Liver (tissue), 9 donors: ENCODE results near the gene STX5. TPM values are rescaled to one million over a fixed set of nuclear protein-coding genes. Genes with fewer than 3 reads are reported as not detected.
A peak's percentile ranks its signal among the peaks of the same experiment; 100 is the strongest.

Experiments
- DNase-seq: peaks from one replicate; pipeline ENCODE4 v3.0.0-alpha.2; 2017; ENCODE audit warnings: low spot score
- H3K27ac ChIP-seq, 2 donors: one replicate each; pipeline ENCODE4 v1.7.0; 2013; ENCODE audit warnings: inconsistent platforms in 2 of 2, low read length in 2 of 2, control low read depth in 1 of 2, low read depth in 1 of 2, mild to moderate bottlenecking in 1 of 2
- H3K27me3 ChIP-seq, 4 donors: one replicate each; pipeline versions ENCODE4 v1.6.1 to v1.7.0; 2013; ENCODE audit warnings: low read length in 3 of 4, inconsistent platforms in 1 of 4, mild to moderate bottlenecking in 1 of 4, moderate library complexity in 1 of 4; ENCODE audit not compliant: control insufficient read depth in 4 of 4, insufficient read depth in 4 of 4
- H3K36me3 ChIP-seq, 4 donors: one replicate each; pipeline versions ENCODE4 v1.6.1 to v1.7.0; 2013; ENCODE audit warnings: low read length in 3 of 4, mild to moderate bottlenecking in 3 of 4, low read depth in 1 of 4, moderate library complexity in 1 of 4; ENCODE audit not compliant: control insufficient read depth in 4 of 4, insufficient read depth in 3 of 4
- H3K4me1 ChIP-seq, 4 donors: one replicate each; pipeline versions ENCODE4 v1.6.1 to v1.7.0; 2013; ENCODE audit warnings: low read length in 3 of 4, mild to moderate bottlenecking in 3 of 4, moderate library complexity in 1 of 4; ENCODE audit not compliant: control insufficient read depth in 4 of 4, insufficient read depth in 4 of 4
- H3K4me3 ChIP-seq, 3 donors: one replicate each; pipeline versions ENCODE4 v1.6.1 to v1.7.0; 2013; ENCODE audit warnings: low read length in 3 of 3, control low read depth in 1 of 3, low read depth in 1 of 3, mild to moderate bottlenecking in 1 of 3
- H3K9ac ChIP-seq, 2 donors: one replicate each; pipeline ENCODE4 v1.7.0; 2013; ENCODE audit warnings: low read length in 2 of 2, mild to moderate bottlenecking in 2 of 2, moderate library complexity in 2 of 2, control low read depth in 1 of 2, low read depth in 1 of 2
- H3K9me3 ChIP-seq, 4 donors: one replicate each; pipeline versions ENCODE4 v1.6.1 to v1.7.0; 2013; ENCODE audit warnings: low read length in 3 of 4; ENCODE audit not compliant: control insufficient read depth in 4 of 4
- EGR1 ChIP-seq, 2 donors: IDR thresholded peaks; 2 replicates each; pipeline ENCODE4 v1.6.1; 2016 to 2018; ENCODE audit warnings: antibody characterized with exemption in 2 of 2, low read depth in 2 of 2
- FOXA1 ChIP-seq: IDR thresholded peaks from 2 replicates; pipeline ENCODE4 v1.6.1; 2016; ENCODE audit warnings: antibody characterized with exemption
- FOXA2 ChIP-seq: IDR thresholded peaks from 2 replicates; pipeline ENCODE4 v1.6.1; 2016; ENCODE audit warnings: antibody characterized with exemption
- GABPA ChIP-seq, 2 donors: IDR thresholded peaks in 1 of 2; conservative IDR thresholded peaks in 1 of 2; 2 replicates each; pipeline ENCODE4 v1.6.1; 2016; ENCODE audit warnings: antibody characterized with exemption in 2 of 2, mild to moderate bottlenecking in 1 of 2, moderate library complexity in 1 of 2
- HNF4A ChIP-seq, 2 donors: conservative IDR thresholded peaks; 2 replicates each; pipeline ENCODE4 v1.6.1; 2016; ENCODE audit warnings: antibody characterized with exemption in 2 of 2, mild to moderate bottlenecking in 2 of 2
- HNF4G ChIP-seq: IDR thresholded peaks from 2 replicates; pipeline ENCODE4 v1.6.1; 2016; ENCODE audit warnings: antibody characterized with exemption
- JUND ChIP-seq, 2 donors: IDR thresholded peaks; 2 replicates each; pipeline ENCODE4 v1.6.1; 2016; ENCODE audit warnings: antibody characterized with exemption in 2 of 2
- NR2F2 ChIP-seq: IDR thresholded peaks from 2 replicates; pipeline ENCODE4 v1.6.1; 2016; ENCODE audit warnings: antibody characterized with exemption
- RAD21 ChIP-seq, 2 donors: IDR thresholded peaks; 2 replicates each; pipeline ENCODE4 v1.6.1; 2016; ENCODE audit warnings: antibody characterized with exemption in 2 of 2, mild to moderate bottlenecking in 2 of 2
- RXRA ChIP-seq, 2 donors: IDR thresholded peaks; 2 replicates each; pipeline ENCODE4 v1.6.1; 2017 to 2018; ENCODE audit warnings: antibody characterized with exemption in 2 of 2, mild to moderate bottlenecking in 1 of 2
- SP1 ChIP-seq: IDR thresholded peaks from 2 replicates; pipeline ENCODE4 v1.6.1; 2018; ENCODE audit warnings: antibody characterized with exemption, mild to moderate bottlenecking
- TAF1 ChIP-seq: conservative IDR thresholded peaks from 2 replicates; pipeline ENCODE4 v1.6.1; 2016; ENCODE audit warnings: antibody characterized with exemption, mild to moderate bottlenecking
- YY1 ChIP-seq: IDR thresholded peaks from 2 replicates; pipeline ENCODE4 v1.6.1; 2016; ENCODE audit warnings: antibody characterized with exemption, mild to moderate bottlenecking
- WGBS: extraction: QIAGEN DNeasy Blood & Tissue Kit; methylation state at CpG from one replicate; pipeline ENCODE4 v1.1.7; 2013; 5-methylcytosine and 5-hydroxymethylcytosine counted together
- polyA plus RNA-seq, 2 donors: library from polyadenylated mRNA; stranded (reverse) in 1 of 2; unstranded in 1 of 2; fragments of 200-250 nt in 1 of 2; fragments of >200 nt in 1 of 2; fragmentation: Nextera tagmentation in 1 of 2; extraction: Ambion mirVana in 1 of 2; gene quantifications; one replicate each; pipeline versions ENCODE4 v1.2.1 to v1.2.3, GENCODE V29; 2013 to 2015
- total RNA-seq, 2 donors: library from RNA; depleted of rRNA; stranded (reverse); fragments of >200 nt; gene quantifications; one replicate each; pipeline ENCODE4 v1.2.3, GENCODE V29; 2014
- TF ChIP-seq, protein P1 (sequence below): IDR thresholded peaks from 2 replicates; pipeline ENCODE4 v1.6.1; 2016; ENCODE audit warnings: antibody characterized with exemption
- TF ChIP-seq, protein P2 (sequence below): IDR thresholded peaks from 2 replicates; pipeline ENCODE4 v1.6.1; 2016; ENCODE audit warnings: antibody characterized with exemption
- TF ChIP-seq, protein P3 (sequence below): fragments of 150-350 bp; IDR thresholded peaks from 2 replicates; pipeline ENCODE4 v1.5.1; 2017; ENCODE audit warnings: improper control_type of control experiment, low read depth, low read length; ENCODE audit not compliant: missing input control
- TF ChIP-seq, protein P4 (sequence below): IDR thresholded peaks from 2 replicates; pipeline ENCODE4 v1.6.1; 2016; ENCODE audit warnings: antibody characterized with exemption
- TF ChIP-seq, protein P5 (sequence below): IDR thresholded peaks from 2 replicates; pipeline ENCODE4 v1.6.1; 2016; ENCODE audit warnings: antibody characterized with exemption, mild to moderate bottlenecking
- donor health status: healthy.
- donor health status: healthy.
- donor health status: healthy.
- donor health status: healthy.
- donor health status: healthy.

STX5 gene
- total and polyA plus RNA-seq, 4 donors, result 13.6 to 34.1 (median 26.1) TPM

DNA sequence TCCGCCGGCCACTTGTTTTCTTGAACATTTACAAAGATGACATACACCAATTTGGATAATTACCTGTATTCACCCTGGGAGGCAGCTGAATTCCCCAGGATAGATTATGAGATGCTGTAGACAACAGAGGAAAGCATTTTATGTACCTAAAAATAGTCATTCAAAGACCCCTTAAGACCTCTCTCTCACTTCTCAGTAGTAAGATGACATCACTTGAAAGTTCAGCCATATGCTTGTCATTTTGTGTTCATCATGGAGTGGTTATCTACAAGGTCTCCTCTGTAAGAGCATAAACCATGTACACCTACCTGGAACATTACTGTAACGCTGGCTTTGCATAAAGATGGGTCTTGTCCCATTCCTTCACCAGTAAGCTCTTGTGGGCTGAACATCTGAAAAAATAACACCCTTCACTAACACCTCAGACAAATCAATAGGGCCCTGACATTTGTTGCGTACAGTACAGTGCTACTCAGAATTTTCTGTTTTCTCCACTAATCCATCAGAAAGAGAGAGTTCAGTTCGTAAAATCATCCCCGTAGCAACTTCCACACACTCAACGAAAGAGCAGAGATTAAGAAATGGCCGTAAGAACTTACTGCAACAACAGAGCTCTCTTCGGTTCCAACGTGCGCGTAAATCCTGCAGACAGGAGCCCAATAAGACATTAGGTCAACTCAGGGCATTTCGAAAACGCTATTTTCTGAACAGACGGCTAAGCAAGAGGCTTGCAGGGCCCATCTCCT lies 23.1 kb upstream of the STX5 start:
- no peaks in the 10 kb centered on the region for H3K9me3 ChIP-seq
- 6% methylated on average over 15 of the region's 15 CpGs for WGBS
- no peak for DNase-seq
- no peaks in the 10 kb centered on the region for H3K27me3 ChIP-seq
- peaks cover 5 to 33% (median 17%) of the 10 kb centered on the region in 4 donors for H3K4me1 ChIP-seq
- TF ChIP-seq RXRA (IDR thresholded peaks at IDR 0.05), result no peak
- TF ChIP-seq GABPA (IDR thresholded peaks at IDR 0.05 in 1 of 2, conservative IDR thresholded peaks at IDR 0.05 in 1 of 2), result no peak
- TF ChIP-seq SP1, result no peak
- H3K36me3 ChIP-seq, result peaks cover 2 to 27% (median 24%) of the 10 kb centered on the region in 4 donors
- peak overlapping the region; percentile 32 to 92 for H3K9ac ChIP-seq
- H3K4me3 ChIP-seq, result peak overlapping the region; percentile 64 to 97 (median 86)
- H3K27ac ChIP-seq, result peak overlapping the region; percentile 33 to 70

DNA sequence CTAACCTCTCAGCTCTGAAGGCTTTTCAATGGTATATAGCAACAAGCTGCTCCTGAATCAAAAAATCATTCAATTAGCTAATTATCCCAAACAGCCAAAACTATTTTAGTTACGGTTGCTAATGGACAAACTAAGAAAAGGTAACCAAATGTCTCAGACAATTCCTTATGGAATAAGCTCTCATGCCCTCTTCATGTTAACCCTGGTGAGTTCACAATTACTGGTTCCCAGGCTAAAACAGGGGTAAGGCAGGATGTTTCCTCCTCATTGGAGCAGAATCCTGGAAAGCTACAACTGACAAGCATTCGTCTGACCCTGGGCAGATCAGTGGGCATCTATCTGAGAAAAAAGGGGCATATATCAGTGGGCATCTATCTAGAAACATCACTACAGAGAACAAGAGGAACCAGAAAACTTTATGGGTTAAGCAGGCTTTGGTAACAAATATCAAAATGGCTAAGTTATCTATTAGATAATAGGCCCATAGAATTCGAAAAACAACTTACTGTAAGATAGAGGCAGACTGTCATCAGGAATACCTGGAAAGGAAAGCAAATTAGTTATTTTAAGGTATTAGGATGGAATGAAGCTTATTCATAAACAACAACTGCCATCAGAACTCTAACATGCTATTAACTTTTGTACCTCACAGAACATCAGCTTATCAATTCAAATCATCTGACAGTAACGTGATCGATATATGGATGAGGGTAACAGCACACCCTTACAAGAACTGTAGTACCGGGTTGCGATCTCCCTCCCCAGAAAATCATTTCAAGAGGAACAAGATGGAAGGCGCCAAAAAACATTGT lies 22.4 kb upstream of the STX5 start:
- TF ChIP-seq FOXA2 (no peak), HNF4G (no peak), TAF1 (no peak), YY1 (no peak), RXRA (IDR thresholded peaks at IDR 0.05) (no peak), EGR1 (IDR thresholded peaks at IDR 0.05; ENCODE audit: low read depth in 2 of 2) (no peak), RAD21 (IDR thresholded peaks at IDR 0.05) (no peak), GABPA (IDR thresholded peaks at IDR 0.05 in 1 of 2, conservative IDR thresholded peaks at IDR 0.05 in 1 of 2) (no peak), JUND (IDR thresholded peaks at IDR 0.05) (no peak), FOXA1 (no peak), HNF4A (conservative IDR thresholded peaks at IDR 0.05) (no peak), NR2F2 (no peak), SP1 (no peak)
- TF ChIP-seq, protein P1, sequence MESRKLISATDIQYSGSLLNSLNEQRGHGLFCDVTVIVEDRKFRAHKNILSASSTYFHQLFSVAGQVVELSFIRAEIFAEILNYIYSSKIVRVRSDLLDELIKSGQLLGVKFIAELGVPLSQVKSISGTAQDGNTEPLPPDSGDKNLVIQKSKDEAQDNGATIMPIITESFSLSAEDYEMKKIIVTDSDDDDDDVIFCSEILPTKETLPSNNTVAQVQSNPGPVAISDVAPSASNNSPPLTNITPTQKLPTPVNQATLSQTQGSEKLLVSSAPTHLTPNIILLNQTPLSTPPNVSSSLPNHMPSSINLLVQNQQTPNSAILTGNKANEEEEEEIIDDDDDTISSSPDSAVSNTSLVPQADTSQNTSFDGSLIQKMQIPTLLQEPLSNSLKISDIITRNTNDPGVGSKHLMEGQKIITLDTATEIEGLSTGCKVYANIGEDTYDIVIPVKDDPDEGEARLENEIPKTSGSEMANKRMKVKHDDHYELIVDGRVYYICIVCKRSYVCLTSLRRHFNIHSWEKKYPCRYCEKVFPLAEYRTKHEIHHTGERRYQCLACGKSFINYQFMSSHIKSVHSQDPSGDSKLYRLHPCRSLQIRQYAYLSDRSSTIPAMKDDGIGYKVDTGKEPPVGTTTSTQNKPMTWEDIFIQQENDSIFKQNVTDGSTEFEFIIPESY, result no peak
- TF ChIP-seq, protein P2, sequence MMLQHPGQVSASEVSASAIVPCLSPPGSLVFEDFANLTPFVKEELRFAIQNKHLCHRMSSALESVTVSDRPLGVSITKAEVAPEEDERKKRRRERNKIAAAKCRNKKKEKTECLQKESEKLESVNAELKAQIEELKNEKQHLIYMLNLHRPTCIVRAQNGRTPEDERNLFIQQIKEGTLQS, result no peak
- TF ChIP-seq, protein P3, sequence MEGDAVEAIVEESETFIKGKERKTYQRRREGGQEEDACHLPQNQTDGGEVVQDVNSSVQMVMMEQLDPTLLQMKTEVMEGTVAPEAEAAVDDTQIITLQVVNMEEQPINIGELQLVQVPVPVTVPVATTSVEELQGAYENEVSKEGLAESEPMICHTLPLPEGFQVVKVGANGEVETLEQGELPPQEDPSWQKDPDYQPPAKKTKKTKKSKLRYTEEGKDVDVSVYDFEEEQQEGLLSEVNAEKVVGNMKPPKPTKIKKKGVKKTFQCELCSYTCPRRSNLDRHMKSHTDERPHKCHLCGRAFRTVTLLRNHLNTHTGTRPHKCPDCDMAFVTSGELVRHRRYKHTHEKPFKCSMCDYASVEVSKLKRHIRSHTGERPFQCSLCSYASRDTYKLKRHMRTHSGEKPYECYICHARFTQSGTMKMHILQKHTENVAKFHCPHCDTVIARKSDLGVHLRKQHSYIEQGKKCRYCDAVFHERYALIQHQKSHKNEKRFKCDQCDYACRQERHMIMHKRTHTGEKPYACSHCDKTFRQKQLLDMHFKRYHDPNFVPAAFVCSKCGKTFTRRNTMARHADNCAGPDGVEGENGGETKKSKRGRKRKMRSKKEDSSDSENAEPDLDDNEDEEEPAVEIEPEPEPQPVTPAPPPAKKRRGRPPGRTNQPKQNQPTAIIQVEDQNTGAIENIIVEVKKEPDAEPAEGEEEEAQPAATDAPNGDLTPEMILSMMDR, result no peak
- TF ChIP-seq, protein P4, sequence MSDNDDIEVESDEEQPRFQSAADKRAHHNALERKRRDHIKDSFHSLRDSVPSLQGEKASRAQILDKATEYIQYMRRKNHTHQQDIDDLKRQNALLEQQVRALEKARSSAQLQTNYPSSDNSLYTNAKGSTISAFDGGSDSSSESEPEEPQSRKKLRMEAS, result no peak
- TF ChIP-seq, protein P5, sequence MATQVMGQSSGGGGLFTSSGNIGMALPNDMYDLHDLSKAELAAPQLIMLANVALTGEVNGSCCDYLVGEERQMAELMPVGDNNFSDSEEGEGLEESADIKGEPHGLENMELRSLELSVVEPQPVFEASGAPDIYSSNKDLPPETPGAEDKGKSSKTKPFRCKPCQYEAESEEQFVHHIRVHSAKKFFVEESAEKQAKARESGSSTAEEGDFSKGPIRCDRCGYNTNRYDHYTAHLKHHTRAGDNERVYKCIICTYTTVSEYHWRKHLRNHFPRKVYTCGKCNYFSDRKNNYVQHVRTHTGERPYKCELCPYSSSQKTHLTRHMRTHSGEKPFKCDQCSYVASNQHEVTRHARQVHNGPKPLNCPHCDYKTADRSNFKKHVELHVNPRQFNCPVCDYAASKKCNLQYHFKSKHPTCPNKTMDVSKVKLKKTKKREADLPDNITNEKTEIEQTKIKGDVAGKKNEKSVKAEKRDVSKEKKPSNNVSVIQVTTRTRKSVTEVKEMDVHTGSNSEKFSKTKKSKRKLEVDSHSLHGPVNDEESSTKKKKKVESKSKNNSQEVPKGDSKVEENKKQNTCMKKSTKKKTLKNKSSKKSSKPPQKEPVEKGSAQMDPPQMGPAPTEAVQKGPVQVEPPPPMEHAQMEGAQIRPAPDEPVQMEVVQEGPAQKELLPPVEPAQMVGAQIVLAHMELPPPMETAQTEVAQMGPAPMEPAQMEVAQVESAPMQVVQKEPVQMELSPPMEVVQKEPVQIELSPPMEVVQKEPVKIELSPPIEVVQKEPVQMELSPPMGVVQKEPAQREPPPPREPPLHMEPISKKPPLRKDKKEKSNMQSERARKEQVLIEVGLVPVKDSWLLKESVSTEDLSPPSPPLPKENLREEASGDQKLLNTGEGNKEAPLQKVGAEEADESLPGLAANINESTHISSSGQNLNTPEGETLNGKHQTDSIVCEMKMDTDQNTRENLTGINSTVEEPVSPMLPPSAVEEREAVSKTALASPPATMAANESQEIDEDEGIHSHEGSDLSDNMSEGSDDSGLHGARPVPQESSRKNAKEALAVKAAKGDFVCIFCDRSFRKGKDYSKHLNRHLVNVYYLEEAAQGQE, result no peak
- peaks cover 2 to 27% (median 24%) of the 10 kb centered on the region in 4 donors for H3K36me3 ChIP-seq
- H3K27me3 ChIP-seq, result no peaks in the 10 kb centered on the region
- no peaks in the 10 kb centered on the region for H3K9me3 ChIP-seq
- peak overlapping the region; percentile 32 to 92 for H3K9ac ChIP-seq
- H3K4me3 ChIP-seq, result peak overlapping the region; percentile 64 to 97 (median 86)
- DNase-seq, result no peak
- no peak overlapping the region for H3K27ac ChIP-seq
- peaks cover 5 to 33% (median 17%) of the 10 kb centered on the region in 4 donors for H3K4me1 ChIP-seq
- 32% methylated on average over 8 of the region's 8 CpGs for WGBS
